ENCODE measurements around the gene OPN1MW.
"Not testable (repeated sequence)": the region's sequence is repeated elsewhere in the genome, so short reads cannot be mapped to it uniquely, and the experiment has no call there.

The OPN1MW gene

DNA sequence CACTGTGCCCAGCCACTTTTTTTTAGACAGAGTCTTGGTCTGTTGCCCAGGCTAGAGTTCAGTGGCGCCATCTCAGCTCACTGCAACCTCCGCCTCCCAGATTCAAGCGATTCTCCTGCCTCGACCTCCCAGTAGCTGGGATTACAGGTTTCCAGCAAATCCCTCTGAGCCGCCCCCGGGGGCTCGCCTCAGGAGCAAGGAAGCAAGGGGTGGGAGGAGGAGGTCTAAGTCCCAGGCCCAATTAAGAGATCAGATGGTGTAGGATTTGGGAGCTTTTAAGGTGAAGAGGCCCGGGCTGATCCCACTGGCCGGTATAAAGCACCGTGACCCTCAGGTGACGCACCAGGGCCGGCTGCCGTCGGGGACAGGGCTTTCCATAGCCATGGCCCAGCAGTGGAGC lies at the start of gene OPN1MW:
TSS of gene OPN1MW (plus strand) at position 301 of the 400 bp plus-strand sequence. CDS start at position 383, 82 bp downstream.
- not testable (repeated sequence) for DNase-seq (ENCODE audit: low read depth)

DNA sequence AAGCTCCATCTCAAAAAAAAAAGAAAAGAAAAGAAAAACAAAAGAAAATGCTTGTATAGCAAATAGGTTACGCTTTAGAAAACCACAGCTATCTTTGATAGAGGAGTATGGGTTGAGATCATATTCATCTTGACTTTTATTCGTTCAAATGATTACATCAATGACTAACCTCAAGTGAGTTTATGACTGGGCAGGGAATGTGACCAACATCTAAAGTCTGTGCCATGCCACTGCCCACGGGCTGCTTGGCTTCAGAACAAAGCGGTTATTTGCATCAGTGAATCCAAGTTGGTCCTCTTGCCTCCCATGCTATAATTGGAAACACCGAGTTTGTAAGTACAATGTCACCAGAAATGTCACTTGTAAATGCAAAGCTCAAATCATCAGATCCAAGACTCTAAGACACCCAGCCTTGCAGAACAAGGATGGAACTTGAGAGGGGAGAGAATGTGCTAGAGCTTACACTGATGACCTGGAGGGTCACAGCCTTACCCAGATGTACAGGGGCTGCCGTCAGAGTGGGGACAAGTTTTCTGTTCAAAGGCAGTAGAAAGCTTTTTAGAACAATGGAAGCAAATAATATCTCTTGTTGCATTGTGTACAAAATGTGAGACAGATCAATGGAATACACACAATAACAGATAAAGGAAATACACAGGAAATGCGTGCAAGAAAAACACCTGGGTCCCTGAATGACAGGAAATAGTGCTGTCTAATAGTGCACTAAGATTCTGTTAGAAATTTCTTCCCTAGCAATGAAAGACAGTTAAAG lies 46.8 kb upstream of the OPN1MW start:
- DNase-seq (ENCODE audit: low read depth) = no peak

DNA sequence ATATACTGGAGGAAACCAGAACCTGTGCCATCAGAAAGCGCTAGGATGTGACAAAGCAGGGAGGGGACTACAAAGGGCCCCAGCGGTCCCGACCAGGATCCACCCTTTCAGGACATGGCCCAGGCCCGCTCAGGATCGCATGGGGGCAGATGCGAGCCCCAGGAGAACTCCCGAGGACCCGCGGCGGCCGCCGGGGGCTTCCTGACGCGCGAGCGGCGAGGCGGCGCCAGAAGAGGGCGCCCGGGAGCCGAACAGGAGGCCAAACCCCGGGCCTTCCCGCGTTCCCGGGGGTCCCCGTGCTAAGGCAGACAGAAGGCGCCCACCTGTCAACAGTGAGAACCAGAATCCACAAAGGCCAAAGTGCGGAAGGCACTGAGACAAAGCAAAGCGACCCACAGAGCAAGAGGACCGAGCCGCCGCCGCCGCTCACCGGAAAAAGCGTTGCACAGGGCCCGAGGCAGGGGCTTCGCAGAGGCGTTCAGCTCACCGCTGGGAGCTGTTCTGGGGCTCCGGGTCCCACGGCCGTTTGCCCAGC lies 45.7 kb upstream of the OPN1MW start:
- DNase-seq (ENCODE audit: low read depth) = peak; percentile 55

DNA sequence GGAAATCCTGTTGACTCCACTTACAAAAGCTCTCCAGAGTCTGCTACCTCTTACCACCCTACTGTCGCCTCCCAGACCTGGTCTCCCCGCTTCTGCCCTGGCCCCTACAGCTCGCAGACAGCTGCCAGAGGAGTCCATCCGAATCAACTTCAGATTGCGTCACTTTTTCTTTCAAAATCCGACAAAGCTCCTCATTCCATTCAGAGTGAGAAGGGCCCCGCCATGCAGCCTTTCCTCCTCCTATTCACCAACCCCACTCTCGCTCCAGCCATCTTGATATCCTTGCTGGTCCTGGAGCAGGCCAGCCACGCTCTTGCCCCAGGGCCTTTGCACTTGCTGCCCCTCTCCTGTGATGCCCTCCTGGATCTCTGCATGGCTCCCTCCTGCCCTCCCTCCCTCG lies 43.5 kb upstream of the OPN1MW start:
- no peak for DNase-seq (ENCODE audit: low read depth)

DNA sequence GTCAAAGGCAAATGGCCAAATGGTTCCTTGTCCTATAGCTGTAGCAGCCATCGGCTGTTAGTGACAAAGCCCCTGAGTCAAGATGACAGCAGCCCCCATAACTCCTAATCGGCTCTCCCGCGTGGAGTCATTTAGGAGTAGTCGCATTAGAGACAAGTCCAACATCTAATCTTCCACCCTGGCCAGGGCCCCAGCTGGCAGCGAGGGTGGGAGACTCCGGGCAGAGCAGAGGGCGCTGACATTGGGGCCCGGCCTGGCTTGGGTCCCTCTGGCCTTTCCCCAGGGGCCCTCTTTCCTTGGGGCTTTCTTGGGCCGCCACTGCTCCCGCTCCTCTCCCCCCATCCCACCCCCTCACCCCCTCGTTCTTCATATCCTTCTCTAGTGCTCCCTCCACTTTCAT lies 42.2 kb upstream of the OPN1MW start:
- DNase-seq (ENCODE audit: low read depth) = no peak

DNA sequence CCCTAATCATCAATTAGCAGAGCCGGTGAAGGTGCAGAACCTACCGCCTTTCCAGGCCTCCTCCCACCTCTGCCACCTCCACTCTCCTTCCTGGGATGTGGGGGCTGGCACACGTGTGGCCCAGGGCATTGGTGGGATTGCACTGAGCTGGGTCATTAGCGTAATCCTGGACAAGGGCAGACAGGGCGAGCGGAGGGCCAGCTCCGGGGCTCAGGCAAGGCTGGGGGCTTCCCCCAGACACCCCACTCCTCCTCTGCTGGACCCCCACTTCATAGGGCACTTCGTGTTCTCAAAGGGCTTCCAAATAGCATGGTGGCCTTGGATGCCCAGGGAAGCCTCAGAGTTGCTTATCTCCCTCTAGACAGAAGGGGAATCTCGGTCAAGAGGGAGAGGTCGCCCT lies 41.7 kb upstream of the OPN1MW start:
- no peak for DNase-seq (ENCODE audit: low read depth)

DNA sequence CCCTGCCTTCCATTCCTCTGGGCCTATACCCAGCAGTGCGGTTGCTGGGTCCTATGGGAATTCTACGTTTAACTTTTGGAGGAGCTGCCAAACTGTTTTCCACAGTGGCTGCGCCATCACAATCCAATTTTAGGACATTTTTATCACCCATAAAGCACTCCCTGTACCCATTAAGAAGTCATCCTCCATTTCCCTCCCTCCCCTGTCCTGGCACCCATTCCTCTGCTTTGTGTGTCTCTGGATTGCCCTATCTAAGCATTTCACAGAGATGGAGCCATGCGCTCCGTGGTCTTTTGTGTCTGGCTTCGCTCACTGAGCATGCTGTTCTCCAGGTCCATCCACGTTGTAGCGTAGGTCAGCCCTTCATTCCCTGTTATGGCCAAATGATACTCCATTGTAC lies 40.0 kb upstream of the OPN1MW start:
- DNase-seq (ENCODE audit: low read depth) = no peak

DNA sequence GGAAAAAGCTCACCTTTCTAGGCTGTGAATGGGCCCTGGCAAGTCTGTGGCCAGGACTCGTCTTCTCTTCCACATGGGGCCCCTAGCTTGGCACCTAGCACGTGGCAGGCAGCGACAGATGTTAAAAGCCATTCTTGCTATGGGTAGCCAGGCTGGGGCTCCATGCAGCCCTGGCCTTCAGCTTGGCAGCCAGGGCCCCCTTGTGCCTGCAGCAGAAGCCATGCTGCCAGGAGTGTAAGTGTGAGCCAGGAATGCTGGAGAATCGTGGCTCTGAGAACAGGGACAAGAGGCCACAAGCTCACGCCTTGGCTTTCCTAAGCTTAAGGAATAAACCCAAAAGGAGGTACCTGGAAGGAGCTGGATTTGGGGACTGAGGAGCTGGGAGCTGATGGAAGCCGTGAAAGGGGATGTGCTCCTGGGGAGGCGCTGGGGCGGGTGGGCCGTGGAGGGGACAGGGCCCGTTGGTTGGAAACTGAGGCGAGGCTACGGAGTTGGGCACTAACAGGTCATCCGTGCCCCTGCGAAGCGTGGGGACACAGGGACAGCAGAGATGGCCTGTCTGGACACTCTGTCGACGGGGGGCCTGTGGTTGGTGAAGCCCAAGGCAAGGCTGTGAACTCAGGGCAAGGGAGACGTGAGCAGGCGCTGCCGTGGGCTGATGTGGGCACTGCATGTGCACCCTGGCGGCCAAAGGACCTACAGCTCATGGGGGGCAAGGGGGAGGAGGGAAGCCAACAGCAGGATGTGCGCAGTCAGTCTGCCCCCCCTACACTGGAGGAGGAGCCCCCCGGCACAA lies 39.2 kb upstream of the OPN1MW start:
- DNase-seq (ENCODE audit: low read depth) = no peak

DNA sequence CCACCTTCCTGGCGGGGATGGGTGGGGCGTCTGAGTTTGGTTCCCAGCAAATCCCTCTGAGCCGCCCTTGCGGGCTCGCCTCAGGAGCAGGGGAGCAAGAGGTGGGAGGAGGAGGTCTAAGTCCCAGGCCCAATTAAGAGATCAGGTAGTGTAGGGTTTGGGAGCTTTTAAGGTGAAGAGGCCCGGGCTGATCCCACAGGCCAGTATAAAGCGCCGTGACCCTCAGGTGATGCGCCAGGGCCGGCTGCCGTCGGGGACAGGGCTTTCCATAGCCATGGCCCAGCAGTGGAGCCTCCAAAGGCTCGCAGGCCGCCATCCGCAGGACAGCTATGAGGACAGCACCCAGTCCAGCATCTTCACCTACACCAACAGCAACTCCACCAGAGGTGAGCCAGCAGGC lies 38.4 kb upstream of the OPN1MW start, which contains the start of gene OPN1LW:
TSS of gene OPN1LW (plus strand) at position 234 of the 400 bp plus-strand sequence. CDS start at position 275, 41 bp downstream.
- DNase-seq (ENCODE audit: low read depth) = not testable (repeated sequence)

DNA sequence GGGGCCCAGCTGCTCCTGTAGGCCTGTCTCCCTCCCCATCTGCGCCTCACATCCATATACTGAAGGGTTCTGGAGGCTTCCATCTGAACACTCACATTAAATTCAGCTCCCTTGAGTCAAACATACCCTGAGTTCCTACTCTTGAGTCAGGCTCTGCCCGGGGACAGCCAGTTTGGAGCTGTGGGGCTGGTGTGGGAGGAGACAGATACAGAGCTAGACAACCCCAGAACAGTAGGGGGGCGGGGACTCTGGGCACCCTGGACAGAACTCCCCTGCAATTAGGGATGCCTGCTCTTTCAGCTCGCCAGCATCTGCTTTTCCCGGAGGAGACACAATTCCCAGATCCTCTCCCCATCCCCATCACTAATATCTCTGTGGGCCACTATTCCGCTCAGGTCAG lies 31.4 kb upstream of the OPN1MW start:
- not testable (repeated sequence) for DNase-seq (ENCODE audit: low read depth)

DNA sequence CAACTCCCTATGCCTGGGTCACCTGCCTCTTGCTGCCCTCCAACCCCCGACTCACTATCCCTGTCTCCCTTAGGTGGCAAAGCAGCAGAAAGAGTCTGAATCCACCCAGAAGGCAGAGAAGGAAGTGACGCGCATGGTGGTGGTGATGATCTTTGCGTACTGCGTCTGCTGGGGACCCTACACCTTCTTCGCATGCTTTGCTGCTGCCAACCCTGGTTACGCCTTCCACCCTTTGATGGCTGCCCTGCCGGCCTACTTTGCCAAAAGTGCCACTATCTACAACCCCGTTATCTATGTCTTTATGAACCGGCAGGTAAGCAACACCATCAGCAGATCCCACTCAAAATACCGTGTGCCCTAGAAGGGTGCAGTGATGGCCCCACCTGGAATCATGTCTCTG lies 26.2 kb upstream of the OPN1MW start:
- DNase-seq (ENCODE audit: low read depth) = not testable (repeated sequence)

DNA sequence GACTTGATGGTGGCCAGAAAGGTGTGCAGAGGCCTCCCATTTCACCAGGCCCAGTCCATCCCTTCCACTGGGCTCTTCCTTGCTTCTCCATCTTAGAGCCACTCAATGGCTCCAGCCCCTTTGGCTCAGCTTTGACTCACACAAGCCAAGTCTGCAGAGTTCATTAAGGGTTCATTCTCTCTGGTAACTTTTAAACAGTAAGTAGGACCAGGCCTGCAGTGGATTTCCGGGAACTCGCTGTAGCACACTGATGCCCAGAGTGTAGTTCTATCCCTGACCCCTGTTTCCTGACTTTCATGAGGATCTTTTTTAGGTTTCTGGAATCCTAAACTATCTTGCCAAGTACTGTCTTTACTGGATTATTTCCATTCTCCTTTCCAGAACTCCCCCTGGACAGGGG lies 25.2 kb upstream of the OPN1MW start:
- not testable (repeated sequence) for DNase-seq (ENCODE audit: low read depth)

DNA sequence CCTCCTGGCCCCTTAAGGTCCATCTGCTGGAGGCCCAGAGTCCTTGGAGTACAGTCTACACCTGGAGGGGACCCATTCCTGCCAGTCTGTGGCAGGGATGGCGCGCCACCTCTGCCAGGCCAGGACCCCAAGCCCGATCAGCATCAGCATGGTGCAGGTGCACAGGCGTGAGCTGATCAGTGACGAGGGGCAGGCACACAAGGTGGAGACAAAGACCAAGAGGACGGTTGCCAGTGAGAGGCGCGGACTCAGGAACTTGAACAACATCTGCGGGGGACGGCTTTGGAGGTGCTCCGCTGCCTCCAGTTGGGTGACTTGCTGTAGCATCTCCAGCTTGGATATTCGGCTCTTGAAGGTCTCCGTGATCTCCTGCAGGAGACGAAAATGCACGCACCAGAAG lies 23.1 kb upstream of the OPN1MW start:
- not testable (repeated sequence) for DNase-seq (ENCODE audit: low read depth)

DNA sequence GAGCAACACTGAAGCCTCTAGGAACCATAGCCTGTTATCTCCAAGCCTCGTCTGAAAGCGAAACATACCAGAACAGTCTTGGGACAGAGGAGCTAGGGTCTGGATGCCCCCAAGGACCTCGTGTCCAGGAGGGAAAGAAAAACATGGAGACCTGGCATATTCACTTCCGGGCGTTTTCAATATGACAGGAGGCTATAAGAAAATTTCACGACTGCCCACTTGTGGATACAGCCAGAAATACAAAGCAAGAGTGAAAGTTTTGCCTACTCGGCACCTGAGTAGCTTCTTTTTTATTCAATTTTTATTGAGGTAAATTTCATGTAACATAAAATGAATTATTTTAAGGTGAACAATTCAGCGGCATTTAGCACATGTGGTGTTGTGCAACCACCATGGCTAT lies 17.5 kb upstream of the OPN1MW start:
- DNase-seq (ENCODE audit: low read depth) = not testable (repeated sequence)

DNA sequence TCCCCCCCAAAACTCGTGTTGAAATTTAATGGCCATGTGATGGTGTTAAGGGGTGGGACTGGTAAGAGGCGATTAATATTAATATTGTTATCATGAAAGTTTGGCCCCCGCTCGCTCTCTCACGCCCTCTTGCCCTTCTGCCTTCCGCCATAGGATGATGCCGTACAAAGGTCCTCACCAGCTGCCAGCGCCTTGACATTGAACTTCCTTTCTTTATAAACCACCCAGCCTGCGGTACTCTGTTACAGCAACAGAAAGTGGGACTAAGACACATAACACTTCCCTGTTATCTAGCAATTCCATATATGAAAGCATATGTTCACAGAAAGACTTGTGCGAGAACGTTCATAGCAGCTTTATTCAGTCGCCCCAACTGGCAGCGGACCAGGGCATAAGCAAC lies 14.0 kb upstream of the OPN1MW start:
- DNase-seq (ENCODE audit: low read depth) = not testable (repeated sequence)

DNA sequence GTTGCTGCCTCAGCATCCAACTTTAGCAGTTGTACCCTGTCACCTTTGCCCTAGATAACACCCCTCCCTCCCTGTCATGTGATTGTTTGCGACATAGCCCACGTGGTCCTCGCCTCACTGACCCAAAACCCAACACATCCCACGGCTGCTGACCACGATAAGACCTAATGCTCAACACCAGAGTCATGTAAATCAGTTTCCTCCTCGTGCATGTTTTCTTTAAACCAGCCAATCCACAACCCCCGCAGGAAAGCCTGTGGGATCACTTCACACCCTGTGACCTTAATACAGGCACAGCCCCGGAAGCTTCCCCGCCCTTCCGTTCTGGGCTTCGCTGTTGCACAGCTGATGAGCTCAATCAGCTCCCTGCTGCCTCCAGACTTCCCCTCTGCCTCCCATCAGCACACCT lies 9.9 kb upstream of the OPN1MW start:
- not testable (repeated sequence) for DNase-seq (ENCODE audit: low read depth)

DNA sequence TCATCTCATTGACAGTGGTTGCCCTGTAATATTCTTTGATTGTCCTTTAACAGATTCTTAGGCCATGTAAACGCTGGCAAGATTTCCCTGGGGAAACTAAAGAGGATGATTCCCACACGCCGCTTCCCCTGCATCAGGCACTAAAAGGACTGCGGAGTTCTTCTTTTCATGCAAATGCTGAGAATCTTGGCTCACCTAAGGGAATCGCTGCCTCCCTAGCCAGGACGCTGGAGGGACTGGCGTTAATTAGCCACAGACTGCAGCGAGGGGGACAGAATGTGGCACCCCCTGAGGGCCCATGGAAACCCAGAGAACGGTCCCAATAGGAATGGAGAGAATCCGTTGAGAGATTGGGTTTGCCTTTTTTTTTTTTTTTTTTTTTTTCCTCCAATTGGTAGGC lies 8.0 kb upstream of the OPN1MW start:
- not testable (repeated sequence) for DNase-seq (ENCODE audit: low read depth)

DNA sequence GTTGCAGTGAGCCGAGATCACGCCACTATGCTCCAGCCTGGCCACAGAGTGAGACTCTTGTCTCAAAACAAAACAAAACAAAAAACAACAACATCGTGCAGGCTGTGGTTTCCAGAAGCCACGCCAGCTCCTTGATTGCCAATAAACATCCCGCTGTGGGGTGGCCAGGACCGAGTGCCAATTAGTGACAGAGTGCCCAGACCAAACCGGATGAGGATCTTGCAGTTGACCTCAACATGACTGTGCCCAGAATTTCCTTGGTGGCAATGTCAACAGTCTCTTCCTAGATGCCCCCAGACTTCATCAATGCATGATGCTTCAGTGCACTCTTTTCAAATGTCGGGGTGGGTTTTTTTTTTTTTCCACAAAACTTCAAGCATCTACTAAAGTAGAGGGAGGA lies 1.4 kb downstream of the OPN1MW start:
- DNase-seq (ENCODE audit: low read depth) = not testable (repeated sequence)

DNA sequence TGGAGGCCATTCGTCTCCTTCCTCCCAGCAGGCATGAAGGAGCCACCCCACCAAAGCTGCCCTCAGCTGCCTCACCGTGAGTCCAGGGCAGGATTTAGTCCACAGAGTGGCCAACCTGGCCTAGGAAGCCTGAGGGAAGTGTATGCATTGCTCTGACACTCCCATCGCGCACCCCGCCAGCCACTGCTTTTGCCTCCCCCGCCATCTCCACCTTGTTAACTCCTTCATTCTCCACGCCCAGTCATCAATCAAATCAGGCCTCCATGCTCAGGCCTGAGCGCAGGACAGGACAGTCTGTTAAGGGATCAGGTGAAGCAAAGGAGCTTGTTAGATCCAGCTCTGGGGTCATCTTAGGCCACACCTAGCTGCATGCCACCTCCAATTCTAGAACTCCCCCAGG lies 10.4 kb downstream of the OPN1MW start:
- DNase-seq (ENCODE audit: low read depth) = not testable (repeated sequence)

DNA sequence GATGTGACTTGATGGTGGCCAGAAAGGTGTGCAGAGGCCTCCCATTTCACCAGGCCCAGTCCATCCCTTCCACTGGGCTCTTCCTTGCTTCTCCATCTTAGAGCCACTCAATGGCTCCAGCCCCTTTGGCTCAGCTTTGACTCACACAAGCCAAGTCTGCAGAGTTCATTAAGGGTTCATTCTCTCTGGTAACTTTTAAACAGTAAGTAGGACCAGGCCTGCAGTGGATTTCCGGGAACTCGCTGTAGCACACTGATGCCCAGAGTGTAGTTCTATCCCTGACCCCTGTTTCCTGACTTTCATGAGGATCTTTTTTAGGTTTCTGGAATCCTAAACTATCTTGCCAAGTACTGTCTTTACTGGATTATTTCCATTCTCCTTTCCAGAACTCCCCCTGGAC lies 11.9 kb downstream of the OPN1MW start:
- not testable (repeated sequence) for DNase-seq (ENCODE audit: low read depth)

DNA sequence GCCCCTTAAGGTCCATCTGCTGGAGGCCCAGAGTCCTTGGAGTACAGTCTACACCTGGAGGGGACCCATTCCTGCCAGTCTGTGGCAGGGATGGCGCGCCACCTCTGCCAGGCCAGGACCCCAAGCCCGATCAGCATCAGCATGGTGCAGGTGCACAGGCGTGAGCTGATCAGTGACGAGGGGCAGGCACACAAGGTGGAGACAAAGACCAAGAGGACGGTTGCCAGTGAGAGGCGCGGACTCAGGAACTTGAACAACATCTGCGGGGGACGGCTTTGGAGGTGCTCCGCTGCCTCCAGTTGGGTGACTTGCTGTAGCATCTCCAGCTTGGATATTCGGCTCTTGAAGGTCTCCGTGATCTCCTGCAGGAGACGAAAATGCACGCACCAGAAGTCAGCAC lies 14.1 kb downstream of the OPN1MW start:
- not testable (repeated sequence) for DNase-seq (ENCODE audit: low read depth)

DNA sequence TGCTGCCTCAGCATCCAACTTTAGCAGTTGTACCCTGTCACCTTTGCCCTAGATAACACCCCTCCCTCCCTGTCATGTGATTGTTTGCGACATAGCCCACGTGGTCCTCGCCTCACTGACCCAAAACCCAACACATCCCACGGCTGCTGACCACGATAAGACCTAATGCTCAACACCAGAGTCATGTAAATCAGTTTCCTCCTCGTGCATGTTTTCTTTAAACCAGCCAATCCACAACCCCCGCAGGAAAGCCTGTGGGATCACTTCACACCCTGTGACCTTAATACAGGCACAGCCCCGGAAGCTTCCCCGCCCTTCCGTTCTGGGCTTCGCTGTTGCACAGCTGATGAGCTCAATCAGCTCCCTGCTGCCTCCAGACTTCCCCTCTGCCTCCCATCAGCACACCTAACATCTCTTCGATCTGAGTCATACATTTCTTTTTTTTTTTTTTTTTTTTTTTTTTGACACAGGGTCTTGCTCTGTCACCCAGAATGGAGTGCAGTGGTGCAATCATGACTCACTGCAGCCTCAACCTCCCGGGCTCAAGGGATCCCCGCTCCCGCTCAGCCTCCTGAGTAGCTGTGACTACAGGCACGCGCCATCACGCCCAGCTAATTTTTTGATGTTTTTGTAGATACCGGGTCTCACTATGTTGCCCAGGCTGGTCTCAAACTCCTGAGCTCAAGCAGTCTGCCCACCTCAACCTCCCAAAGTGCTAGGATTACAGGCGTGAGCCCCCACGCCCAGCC lies 27.4 kb downstream of the OPN1MW start:
- DNase-seq (ENCODE audit: low read depth) = not testable (repeated sequence)
